Activated CD4-positive, alpha-beta memory T cell treated with anti-CD3 and anti-CD28 coated beads, Interleukin-2, amount 10 ng/mL, durations not matched to agents 7 days and 5 days (primary cell): ENCODE measurements around the gene IQCH. TPM values are rescaled to one million over a fixed set of nuclear protein-coding genes. Genes with fewer than 3 reads are reported as not detected.

Experiments used
- CTCF ChIA-PET: fragments of 350-600 bp; sonication (Branson Sonifier 250); formaldehyde crosslinking; loops from one replicate; lab custom pipeline; 2021; ENCODE audit warnings: antibody characterized with exemption, inconsistent platforms; lab: Charles Lee
- POLR2A ChIA-PET: fragments of 350-600 bp; sonication (Branson Sonifier 250); formaldehyde crosslinking; loops from one replicate; lab custom pipeline; 2021; ENCODE audit warnings: antibody characterized with exemption; lab: Charles Lee
- DNase-seq: peaks from one replicate; pipeline ENCODE4 v3.0.0-alpha.2; 2020
- H3K27ac Mint-ChIP-seq: one replicate; pipeline ENCODE4 v1.8.0; 2021; ENCODE audit warnings: mild to moderate bottlenecking, mixed read lengths
- H3K27me3 Mint-ChIP-seq: one replicate; pipeline ENCODE4 v1.8.0; 2021; ENCODE audit warnings: mixed read lengths
- H3K36me3 Mint-ChIP-seq: one replicate; pipeline ENCODE4 v1.8.0; 2021; ENCODE audit warnings: low read depth, mixed read lengths
- H3K4me1 Mint-ChIP-seq: one replicate; pipeline ENCODE4 v1.8.0; 2021; ENCODE audit warnings: mixed read lengths
- H3K4me3 Mint-ChIP-seq: one replicate; pipeline ENCODE4 v1.8.0; 2021; ENCODE audit warnings: mild to moderate bottlenecking, mixed read lengths
- H3K9me3 Mint-ChIP-seq: one replicate; pipeline ENCODE4 v1.8.0; 2021; ENCODE audit warnings: mixed read lengths
- total RNA-seq, 2 experiments: library from RNA; stranded (reverse); gene quantifications; one replicate each; pipeline ENCODE4 v1.2.3, GENCODE V29; 2021

IQCH gene
- under 1 TPM; 0.78 to 0.98 TPM for total RNA-seq

GRCh38 chr15:67254238-67255175, at the start of gene IQCH, which contains the start of gene AAGAB:
IQCH (plus strand) TSS chr15:67254786; CDS start chr15:67254897, 111 bp downstream.
AAGAB (minus strand) TSS chr15:67254661; CDS start chr15:67254631, 30 bp downstream.
- no peaks in the 10 kb centered on the region for H3K9me3 Mint-ChIP-seq
- peak; percentile 99 for DNase-seq
- ChIA-PET POLR2A (interaction anchor here (0.6 to 1.8 kb wide), 17 partner anchors 11 to 316 kb away, joined by 3 to 26 read pairs (median 3); partner anchors contain the start of genes MAP2K5 and SMAD3), CTCF (interaction anchor here (3.2 kb wide), 1 partner anchor 14 kb away, joined by 19 read pairs; no protein-coding TSS in a partner anchor)
- peaks cover 45% of the 10 kb centered on the region for H3K4me1 Mint-ChIP-seq
- peaks cover 13% of the 10 kb centered on the region for H3K27me3 Mint-ChIP-seq
- peak within 1 kb of the TSS; percentile 97 for H3K27ac Mint-ChIP-seq
- peaks cover 22% of the 10 kb centered on the region for H3K36me3 Mint-ChIP-seq
- H3K4me3 Mint-ChIP-seq, result peak within 1 kb of the TSS; percentile 99

GRCh38 chr15:67207555-67208207, 46.9 kb upstream of the IQCH start:
- CTCF ChIA-PET, result no interaction called here

GRCh38 chr15:67208396-67208795, 46.2 kb upstream of the IQCH start:
- Mint-ChIP-seq H3K27ac (no peak overlapping the region), H3K36me3 (peaks cover 40% of the 10 kb centered on the region), H3K4me1 (no peaks in the 10 kb centered on the region), H3K9me3 (no peaks in the 10 kb centered on the region), H3K27me3 (no peaks in the 10 kb centered on the region), H3K4me3 (no peak overlapping the region)
- POLR2A ChIA-PET, result interaction anchor here (1.1 to 1.4 kb wide), 2 partner anchors 9 to 10 kb away, joined by 3 to 4 read pairs; no protein-coding TSS in a partner anchor
- DNase-seq, result no peak
- CTCF ChIA-PET, result no interaction called here

More at GRCh38 chr15:67207555-67208207, 46.9 kb upstream of the IQCH start:
- H3K4me1 Mint-ChIP-seq, result no peaks in the 10 kb centered on the region
- H3K36me3 Mint-ChIP-seq, result peaks cover 44% of the 10 kb centered on the region
- H3K9me3 Mint-ChIP-seq, result no peaks in the 10 kb centered on the region
- DNase-seq, result no peak
- POLR2A ChIA-PET, result interaction anchor here (1.1 to 1.4 kb wide), 2 partner anchors 8 to 9 kb away, joined by 3 to 4 read pairs; no protein-coding TSS in a partner anchor
- no peaks in the 10 kb centered on the region for H3K27me3 Mint-ChIP-seq
- H3K27ac Mint-ChIP-seq, result no peak overlapping the region
- H3K4me3 Mint-ChIP-seq, result no peak overlapping the region

- no peaks in the 10 kb centered on the region for H3K9me3 Mint-ChIP-seq
- H3K27me3 Mint-ChIP-seq, result no peaks in the 10 kb centered on the region
- no peaks in the 10 kb centered on the region for H3K4me1 Mint-ChIP-seq
- peaks cover 27% of the 10 kb centered on the region for H3K36me3 Mint-ChIP-seq
- no peak overlapping the region for H3K4me3 Mint-ChIP-seq
- no peak overlapping the region for H3K27ac Mint-ChIP-seq
- no peak for DNase-seq
- POLR2A ChIA-PET, result interaction anchor here (1.4 kb wide), 1 partner anchor 30 kb away, joined by 4 read pairs; no protein-coding TSS in a partner anchor
- CTCF ChIA-PET, result no interaction called here
Observed at GRCh38 chr15:67210555-67211168, 43.9 kb upstream of the IQCH start.

- DNase-seq, result no peak
- Mint-ChIP-seq H3K4me3 (no peak overlapping the region), H3K9me3 (no peaks in the 10 kb centered on the region), H3K4me1 (no peaks in the 10 kb centered on the region), H3K36me3 (peaks cover 30% of the 10 kb centered on the region), H3K27ac (no peak overlapping the region), H3K27me3 (no peaks in the 10 kb centered on the region)
- ChIA-PET CTCF (no interaction called here), POLR2A (no interaction called here)
Observed at GRCh38 chr15:67212684-67213367, 41.8 kb upstream of the IQCH start.

- H3K27me3 Mint-ChIP-seq, result no peaks in the 10 kb centered on the region
- H3K27ac Mint-ChIP-seq, result no peak overlapping the region
- ChIA-PET CTCF (no interaction called here), POLR2A (no interaction called here)
- no peak overlapping the region for H3K4me3 Mint-ChIP-seq
- no peak for DNase-seq
- H3K4me1 Mint-ChIP-seq, result peaks cover 11% of the 10 kb centered on the region
- no peaks in the 10 kb centered on the region for H3K9me3 Mint-ChIP-seq
- peaks cover 37% of the 10 kb centered on the region for H3K36me3 Mint-ChIP-seq
Observed at GRCh38 chr15:67215102-67215501, 39.5 kb upstream of the IQCH start.

- peaks cover 11% of the 10 kb centered on the region for H3K4me1 Mint-ChIP-seq
- no peak for DNase-seq
- peaks cover 36% of the 10 kb centered on the region for H3K36me3 Mint-ChIP-seq
- no peak overlapping the region for H3K27ac Mint-ChIP-seq
- no peaks in the 10 kb centered on the region for H3K27me3 Mint-ChIP-seq
- H3K9me3 Mint-ChIP-seq, result no peaks in the 10 kb centered on the region
- no peak overlapping the region for H3K4me3 Mint-ChIP-seq
- ChIA-PET POLR2A (no interaction called here), CTCF (interaction anchor here (0.7 kb wide), 1 partner anchor 41 kb away, joined by 6 read pairs; no protein-coding TSS in a partner anchor)
Observed at GRCh38 chr15:67216859-67217258, 37.7 kb upstream of the IQCH start.

- no peak overlapping the region for H3K4me3 Mint-ChIP-seq
- H3K9me3 Mint-ChIP-seq, result no peaks in the 10 kb centered on the region
- CTCF ChIA-PET, result interaction anchor here (1.2 to 1.4 kb wide), 2 partner anchors 22 to 272 kb away, joined by 3 read pairs; no protein-coding TSS in a partner anchor
- no peak overlapping the region for H3K27ac Mint-ChIP-seq
- no peaks in the 10 kb centered on the region for H3K27me3 Mint-ChIP-seq
- no peak for DNase-seq
- H3K4me1 Mint-ChIP-seq, result peaks cover 11% of the 10 kb centered on the region
- peaks cover 33% of the 10 kb centered on the region for H3K36me3 Mint-ChIP-seq
- POLR2A ChIA-PET, result no interaction called here
Observed at GRCh38 chr15:67218428-67218827, 36.2 kb upstream of the IQCH start.

- peaks cover 33% of the 10 kb centered on the region for H3K36me3 Mint-ChIP-seq
- ChIA-PET CTCF (interaction anchor here (1.2 to 1.4 kb wide), 2 partner anchors 21 to 272 kb away, joined by 3 read pairs; no protein-coding TSS in a partner anchor), POLR2A (no interaction called here)
- H3K27ac Mint-ChIP-seq, result no peak overlapping the region
- DNase-seq, result no peak
- no peaks in the 10 kb centered on the region for H3K9me3 Mint-ChIP-seq
- no peak overlapping the region for H3K4me3 Mint-ChIP-seq
- H3K4me1 Mint-ChIP-seq, result peaks cover 11% of the 10 kb centered on the region
- H3K27me3 Mint-ChIP-seq, result no peaks in the 10 kb centered on the region
Observed at GRCh38 chr15:67219288-67219687, 35.3 kb upstream of the IQCH start.

- CTCF ChIA-PET, result no interaction called here
- no peak overlapping the region for H3K27ac Mint-ChIP-seq
- POLR2A ChIA-PET, result no interaction called here
- H3K36me3 Mint-ChIP-seq, result peaks cover 39% of the 10 kb centered on the region
- H3K4me1 Mint-ChIP-seq, result peaks cover 14% of the 10 kb centered on the region
- DNase-seq, result no peak
- H3K9me3 Mint-ChIP-seq, result no peaks in the 10 kb centered on the region
- no peaks in the 10 kb centered on the region for H3K27me3 Mint-ChIP-seq
- no peak overlapping the region for H3K4me3 Mint-ChIP-seq
Observed at GRCh38 chr15:67224889-67225288, 29.7 kb upstream of the IQCH start.

GRCh38 chr15:67225336-67225735, 29.2 kb upstream of the IQCH start:
- Mint-ChIP-seq H3K4me3 (no peak overlapping the region), H3K4me1 (peaks cover 14% of the 10 kb centered on the region), H3K27ac (no peak overlapping the region), H3K36me3 (peaks cover 40% of the 10 kb centered on the region), H3K27me3 (no peaks in the 10 kb centered on the region), H3K9me3 (no peaks in the 10 kb centered on the region)
- ChIA-PET POLR2A (no interaction called here), CTCF (no interaction called here)
- DNase-seq, result no peak

- peaks cover 57% of the 10 kb centered on the region for H3K36me3 Mint-ChIP-seq
- no peaks in the 10 kb centered on the region for H3K27me3 Mint-ChIP-seq
- H3K4me1 Mint-ChIP-seq, result peaks cover 14% of the 10 kb centered on the region
- H3K9me3 Mint-ChIP-seq, result no peaks in the 10 kb centered on the region
- ChIA-PET CTCF (interaction anchor here (0.6 kb wide), 1 partner anchor 77 kb away, joined by 3 read pairs; no protein-coding TSS in a partner anchor), POLR2A (interaction anchor here (0.8 to 1.2 kb wide), 2 partner anchors 13 to 107 kb away, joined by 3 read pairs; no protein-coding TSS in a partner anchor)
- H3K27ac Mint-ChIP-seq, result no peak overlapping the region
- no peak overlapping the region for H3K4me3 Mint-ChIP-seq
- no peak for DNase-seq
Observed at GRCh38 chr15:67227431-67227830, 27.2 kb upstream of the IQCH start.
